Immature natural killer cell (primary cell): ENCODE measurements around the gene PTPRT. TPM values are rescaled to one million over a fixed set of nuclear protein-coding genes. Genes with fewer than 3 reads are reported as not detected.

Source experiments
- DNase-seq, 3 donors: peaks; one replicate each; pipeline ENCODE4 v3.0.0; 2022; ENCODE audit warnings: mixed read lengths in 1 of 3
- H3K27ac Mint-ChIP-seq, 6 donors: one replicate each; pipeline ENCODE4 v1.8.0; 2020; ENCODE audit warnings: mixed read lengths in 6 of 6, mild to moderate bottlenecking in 5 of 6, inconsistent platforms in 4 of 6, moderate library complexity in 3 of 6
- H3K27me3 Mint-ChIP-seq, 3 donors: one replicate each; pipeline ENCODE4 v1.8.0; 2020 to 2021; ENCODE audit warnings: low read depth in 3 of 3, mild to moderate bottlenecking in 3 of 3, mixed read lengths in 3 of 3, moderate library complexity in 3 of 3, inconsistent platforms in 1 of 3
- H3K36me3 Mint-ChIP-seq, 3 donors: one replicate each; pipeline ENCODE4 v1.8.0; 2020; ENCODE audit warnings: mixed read lengths in 3 of 3, inconsistent platforms in 2 of 3, mild to moderate bottlenecking in 2 of 3
- H3K4me1 Mint-ChIP-seq, 2 donors: one replicate each; pipeline ENCODE4 v1.8.0; 2020; ENCODE audit warnings: inconsistent platforms in 2 of 2, mild to moderate bottlenecking in 2 of 2, mixed read lengths in 2 of 2, moderate library complexity in 1 of 2
- H3K4me3 Mint-ChIP-seq, 5 donors: one replicate each; pipeline ENCODE4 v1.8.0; 2020; ENCODE audit warnings: mild to moderate bottlenecking in 5 of 5, mixed read lengths in 5 of 5, inconsistent platforms in 3 of 5, moderate library complexity in 3 of 5
- H3K9me3 Mint-ChIP-seq, 6 donors: one replicate each; pipeline ENCODE4 v1.8.0; 2020; ENCODE audit warnings: mild to moderate bottlenecking in 6 of 6, mixed read lengths in 6 of 6, inconsistent platforms in 4 of 6, moderate library complexity in 3 of 6
- polyA plus RNA-seq, 3 donors: library from polyadenylated mRNA; unstranded; fragments of 300-500 nt; fragmentation: Illumina TruSeq; gene quantifications; one replicate each; pipeline ENCODE4 v1.2.3, GENCODE V29; 2021

Gene PTPRT
- polyA plus RNA-seq, 3 donors from 2014 or later: not detected

- Mint-ChIP-seq H3K4me3 (no peak overlapping the region), H3K27ac (no peak overlapping the region), H3K27me3 (peaks cover 0 to 2% (median 2%) of the 10 kb centered on the region in 3 donors), H3K36me3 (no peaks in the 10 kb centered on the region), H3K4me1 (no peaks in the 10 kb centered on the region), H3K9me3 (peaks cover 4 to 25% (median 11%) of the 10 kb centered on the region in 6 donors)
- DNase-seq: no peak
Measured at GRCh38 chr20:42739683-42740082, 450.0 kb downstream of the PTPRT start.

DNA sequence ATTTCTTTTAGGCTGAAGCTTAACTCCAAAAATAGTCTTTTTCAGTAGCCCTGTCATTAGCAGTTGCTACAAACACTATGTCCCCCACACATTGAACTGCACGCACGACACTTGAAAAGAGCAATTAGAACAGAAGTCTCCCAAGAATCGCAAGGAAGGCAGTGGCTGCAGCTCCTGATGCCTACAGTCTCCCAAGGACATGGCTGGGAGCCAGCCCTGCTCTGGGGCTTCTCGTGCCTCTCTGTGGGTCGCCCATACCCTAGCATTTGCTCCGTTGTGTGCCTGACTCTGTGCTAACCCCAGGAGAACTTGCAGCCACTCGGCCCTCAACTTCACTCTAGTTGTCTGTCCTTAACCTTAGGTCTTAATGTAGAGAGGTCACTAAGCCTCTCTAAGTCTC, 454.2 kb downstream of the PTPRT start:
- Mint-ChIP-seq H3K27me3 (peaks cover 0 to 2% (median 0%) of the 10 kb centered on the region in 3 donors), H3K4me1 (no peaks in the 10 kb centered on the region), H3K36me3 (no peaks in the 10 kb centered on the region), H3K27ac (no peak overlapping the region), H3K4me3 (no peak overlapping the region), H3K9me3 (peaks cover 4 to 15% (median 9%) of the 10 kb centered on the region in 6 donors)
- no peak for DNase-seq

GRCh38 chr20:42734660-42735368, 454.9 kb downstream of the PTPRT start:
- H3K27ac Mint-ChIP-seq: no peak overlapping the region
- H3K4me3 Mint-ChIP-seq: no peak overlapping the region
- H3K27me3 Mint-ChIP-seq: peaks cover 0 to 3% (median 0%) of the 10 kb centered on the region in 3 donors
- H3K9me3 Mint-ChIP-seq: peaks cover 4 to 20% (median 9%) of the 10 kb centered on the region in 6 donors
- no peaks in the 10 kb centered on the region for H3K4me1 Mint-ChIP-seq
- DNase-seq: no peak
- H3K36me3 Mint-ChIP-seq: no peaks in the 10 kb centered on the region

DNA sequence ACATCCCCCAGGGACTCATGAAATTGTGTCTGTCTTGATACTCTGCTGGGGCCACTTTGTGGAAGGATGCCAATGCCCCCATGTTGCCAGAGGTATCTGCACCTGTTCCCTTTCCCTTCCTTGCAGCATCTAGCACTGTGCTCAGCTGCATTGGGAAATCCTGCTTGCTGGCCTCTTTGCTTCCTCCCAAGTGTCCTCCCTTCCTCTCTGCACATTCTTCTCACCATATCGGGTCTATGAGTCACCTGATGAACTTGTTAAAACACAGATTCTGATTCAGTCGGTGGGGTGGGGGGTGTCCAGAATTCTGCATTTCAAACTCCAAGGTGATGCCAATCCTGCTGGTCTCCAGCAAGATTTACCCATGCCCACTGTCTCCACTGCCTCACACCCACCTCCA, 467.8 kb downstream of the PTPRT start:
- Mint-ChIP-seq H3K27ac (no peak overlapping the region), H3K36me3 (no peaks in the 10 kb centered on the region), H3K4me1 (no peaks in the 10 kb centered on the region), H3K27me3 (peaks cover 0 to 2% (median 0%) of the 10 kb centered on the region in 3 donors), H3K4me3 (no peak overlapping the region), H3K9me3 (peaks cover 0 to 2% (median 0%) of the 10 kb centered on the region in 6 donors)
- no peak for DNase-seq

GRCh38 chr20:42714298-42715141, 475.2 kb downstream of the PTPRT start:
- Mint-ChIP-seq H3K9me3 (peaks cover 3 to 20% (median 5%) of the 10 kb centered on the region in 6 donors), H3K27me3 (peaks cover 0 to 6% (median 2%) of the 10 kb centered on the region in 3 donors), H3K4me1 (no peaks in the 10 kb centered on the region), H3K27ac (no peak overlapping the region), H3K4me3 (no peak overlapping the region), H3K36me3 (no peaks in the 10 kb centered on the region)
- no peak for DNase-seq

DNA sequence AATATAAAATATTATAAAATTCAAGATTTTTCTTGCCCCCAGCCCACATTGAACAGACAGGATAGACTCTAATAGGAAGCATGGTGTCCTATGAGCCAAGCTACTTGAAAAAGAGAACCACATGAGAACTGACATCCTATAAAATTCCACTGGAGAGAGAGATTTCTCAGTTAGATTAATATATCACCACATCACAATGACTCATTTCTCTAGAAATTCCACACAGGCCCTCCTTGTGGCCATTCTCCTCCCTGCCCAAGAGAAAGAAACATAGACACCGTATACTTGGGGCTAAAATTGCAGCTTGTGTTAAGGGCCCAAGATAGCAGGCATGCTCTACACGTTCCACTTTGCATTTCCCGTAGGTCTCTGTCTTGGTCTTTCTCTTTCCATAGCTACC, 481.4 kb downstream of the PTPRT start:
- H3K27me3 Mint-ChIP-seq: peaks cover 0 to 4% (median 2%) of the 10 kb centered on the region in 3 donors
- H3K4me1 Mint-ChIP-seq: no peaks in the 10 kb centered on the region
- H3K4me3 Mint-ChIP-seq: no peak overlapping the region
- H3K27ac Mint-ChIP-seq: no peak overlapping the region
- no peak for DNase-seq
- no peaks in the 10 kb centered on the region for H3K36me3 Mint-ChIP-seq
- peaks cover 6 to 31% (median 8%) of the 10 kb centered on the region in 6 donors for H3K9me3 Mint-ChIP-seq

- H3K4me1 Mint-ChIP-seq: no peaks in the 10 kb centered on the region
- no peak overlapping the region for H3K27ac Mint-ChIP-seq
- peaks cover 6 to 35% (median 10%) of the 10 kb centered on the region in 6 donors for H3K9me3 Mint-ChIP-seq
- H3K36me3 Mint-ChIP-seq: no peaks in the 10 kb centered on the region
- no peak overlapping the region for H3K4me3 Mint-ChIP-seq
- H3K27me3 Mint-ChIP-seq: peaks cover 2 to 4% (median 2%) of the 10 kb centered on the region in 3 donors
- no peak for DNase-seq
Measured at GRCh38 chr20:42706759-42707158, 482.9 kb downstream of the PTPRT start.

GRCh38 chr20:42705550-42705949, 484.2 kb downstream of the PTPRT start:
- Mint-ChIP-seq H3K27me3 (peaks cover 2 to 4% (median 2%) of the 10 kb centered on the region in 3 donors), H3K4me1 (no peaks in the 10 kb centered on the region), H3K27ac (no peak overlapping the region), H3K36me3 (no peaks in the 10 kb centered on the region), H3K9me3 (peaks cover 2 to 27% (median 10%) of the 10 kb centered on the region in 6 donors), H3K4me3 (no peak overlapping the region)
- DNase-seq: no peak

- H3K36me3 Mint-ChIP-seq: no peaks in the 10 kb centered on the region
- H3K9me3 Mint-ChIP-seq: peaks cover 2 to 15% (median 4%) of the 10 kb centered on the region in 6 donors
- H3K27ac Mint-ChIP-seq: no peak overlapping the region
- H3K27me3 Mint-ChIP-seq: peaks cover 0 to 6% (median 4%) of the 10 kb centered on the region in 3 donors
- H3K4me3 Mint-ChIP-seq: no peak overlapping the region
- DNase-seq: no peak
- H3K4me1 Mint-ChIP-seq: no peaks in the 10 kb centered on the region
Measured at GRCh38 chr20:42703744-42704143, 486.0 kb downstream of the PTPRT start.

DNA sequence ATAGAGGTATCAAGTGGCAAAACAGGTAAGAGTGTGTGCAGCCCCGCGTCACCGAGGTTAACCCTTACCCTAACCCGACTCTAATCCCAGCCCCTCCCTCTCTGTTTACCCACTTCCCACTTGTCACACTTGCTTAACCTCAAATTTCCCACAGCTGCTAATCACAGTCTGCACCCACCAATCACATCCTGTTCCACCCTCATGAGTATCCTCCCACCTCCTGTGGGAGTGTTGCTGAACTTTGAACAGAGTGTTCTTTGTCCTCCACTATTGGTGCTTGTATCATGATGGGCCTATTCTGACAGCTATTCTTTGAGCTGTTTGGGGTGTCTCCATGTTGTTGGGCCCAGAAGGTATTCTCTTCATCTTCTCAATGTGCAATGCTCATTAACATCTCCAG, 487.8 kb downstream of the PTPRT start:
- Mint-ChIP-seq H3K9me3 (peaks cover 0 to 15% (median 4%) of the 10 kb centered on the region in 6 donors), H3K27me3 (peaks cover 0 to 6% (median 4%) of the 10 kb centered on the region in 3 donors), H3K27ac (no peak overlapping the region), H3K4me1 (no peaks in the 10 kb centered on the region), H3K36me3 (no peaks in the 10 kb centered on the region), H3K4me3 (no peak overlapping the region)
- no peak for DNase-seq

- H3K27me3 Mint-ChIP-seq: peaks cover 0 to 6% (median 2%) of the 10 kb centered on the region in 3 donors
- no peaks in the 10 kb centered on the region for H3K4me1 Mint-ChIP-seq
Measured at GRCh38 chr20:42700372-42700771, 489.3 kb downstream of the PTPRT start.

DNA sequence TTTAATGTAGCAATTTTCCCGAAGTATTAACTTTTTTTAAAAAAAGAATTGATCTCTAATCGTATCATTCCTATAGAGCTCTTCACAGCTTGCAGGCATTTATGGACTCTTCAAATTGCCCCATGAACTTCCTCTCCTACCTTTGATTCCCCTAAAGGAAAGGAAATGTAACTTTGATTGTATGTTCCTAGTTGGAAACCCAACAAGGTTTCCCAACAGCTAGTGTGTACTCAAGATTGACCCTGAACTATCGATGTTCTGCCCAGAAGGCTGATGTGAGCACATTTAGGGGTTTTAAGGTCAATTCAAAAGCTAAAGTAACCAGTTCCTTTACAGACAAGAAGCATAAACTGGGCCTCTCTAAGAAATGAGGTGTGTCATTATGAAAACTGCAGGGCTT, 491.7 kb downstream of the PTPRT start:
- no peak overlapping the region for H3K27ac Mint-ChIP-seq
- H3K4me3 Mint-ChIP-seq: no peak overlapping the region
- DNase-seq: no peak
- no peaks in the 10 kb centered on the region for H3K4me1 Mint-ChIP-seq
- peaks cover 0 to 6% (median 2%) of the 10 kb centered on the region in 6 donors for H3K9me3 Mint-ChIP-seq
- peaks cover 0 to 6% (median 2%) of the 10 kb centered on the region in 3 donors for H3K27me3 Mint-ChIP-seq
- no peaks in the 10 kb centered on the region for H3K36me3 Mint-ChIP-seq

More at GRCh38 chr20:42700372-42700771, 489.3 kb downstream of the PTPRT start:
- peaks cover 0 to 15% (median 3%) of the 10 kb centered on the region in 6 donors for H3K9me3 Mint-ChIP-seq
- no peak overlapping the region for H3K4me3 Mint-ChIP-seq
- no peak for DNase-seq
- H3K27ac Mint-ChIP-seq: no peak overlapping the region
- no peaks in the 10 kb centered on the region for H3K36me3 Mint-ChIP-seq

DNA sequence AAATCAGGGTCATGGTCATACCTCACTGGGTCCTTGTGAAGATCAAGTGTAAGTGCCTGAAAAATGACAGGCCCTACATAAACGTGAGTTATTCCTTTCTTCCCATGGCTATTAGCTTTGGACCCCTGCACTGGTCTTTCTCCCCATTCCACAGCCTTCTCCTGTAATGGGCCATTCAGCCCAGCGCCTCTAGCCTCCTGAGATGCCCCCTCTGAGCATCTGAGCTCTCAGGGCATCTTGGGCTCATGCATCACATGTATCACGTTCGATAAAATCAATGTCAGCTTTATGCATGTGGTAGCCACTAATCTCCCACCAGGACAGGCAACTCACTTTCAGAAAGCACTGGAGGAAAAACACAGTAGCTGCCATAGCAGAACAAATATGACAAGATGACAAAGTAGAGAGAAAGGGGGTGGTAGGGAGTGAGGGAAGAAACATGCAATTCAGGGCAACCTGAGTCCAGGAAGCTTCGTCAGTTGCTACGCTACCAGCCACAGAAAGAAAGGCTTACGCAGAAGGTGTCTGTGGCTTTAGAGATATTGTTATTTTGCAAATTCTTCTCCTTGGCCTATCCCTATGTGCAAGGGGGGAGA, 498.8 kb downstream of the PTPRT start:
- no peak for DNase-seq
- H3K36me3 Mint-ChIP-seq: no peaks in the 10 kb centered on the region
- no peak overlapping the region for H3K27ac Mint-ChIP-seq

GRCh38 chr20:42688576-42688975, 501.1 kb downstream of the PTPRT start:
- DNase-seq: no peak
- H3K27ac Mint-ChIP-seq: no peak overlapping the region
- no peaks in the 10 kb centered on the region for H3K27me3 Mint-ChIP-seq
- peaks cover 0 to 14% (median 5%) of the 10 kb centered on the region in 6 donors for H3K9me3 Mint-ChIP-seq
- H3K4me3 Mint-ChIP-seq: no peak overlapping the region
- H3K36me3 Mint-ChIP-seq: no peaks in the 10 kb centered on the region
- H3K4me1 Mint-ChIP-seq: no peaks in the 10 kb centered on the region

More for the DNA sequence above, 498.8 kb downstream of the PTPRT start:
- no peaks in the 10 kb centered on the region for H3K27me3 Mint-ChIP-seq
- H3K4me3 Mint-ChIP-seq: no peak overlapping the region
- H3K9me3 Mint-ChIP-seq: peaks cover 0 to 14% (median 5%) of the 10 kb centered on the region in 6 donors
- H3K4me1 Mint-ChIP-seq: no peaks in the 10 kb centered on the region
